HT1080 (cell line): ENCODE data around the gene VWDE. TPM values are rescaled to one million over a fixed set of nuclear protein-coding genes. Genes with fewer than 3 reads are reported as not detected.
"Not testable (repeated sequence)": the region's sequence is repeated elsewhere in the genome, so short reads cannot be mapped to it uniquely, and the experiment has no call there.

Experiments
- DNase-seq: peaks from one replicate; pipeline ENCODE4 v3.0.0-alpha.2; 2015; ENCODE audit warnings: low read depth
- polyA plus RNA-seq, 2 experiments: library from polyadenylated mRNA; depleted of rRNA; stranded (reverse); fragments of >200 nt; gene quantifications; 2 replicates each; pipeline ENCODE4 v1.2.3, GENCODE V29; 2015
- total RNA-seq: library from RNA; depleted of rRNA; stranded (reverse); fragments of >200 nt; shearing (Covaris generic); gene quantifications from 2 replicates; pipeline ENCODE4 v1.2.3, GENCODE V29; 2014; rRNA removed

VWDE gene
- 1.1 and 1.6 TPM in 2 replicates for total RNA-seq
- polyA plus RNA-seq (2015; cell fraction: cytosol; rRNA removed), result 0.53 and 0.59 TPM in 2 replicates
- 3.7 and 3.9 TPM in 2 replicates for polyA plus RNA-seq (2015; cell fraction: nucleus; rRNA removed)

GRCh38 chr7:12403287-12404181 lies at the start of gene VWDE:
TSS of gene VWDE (minus strand) at chr7:12403865. CDS start at chr7:12403716, 149 bp downstream.
- DNase-seq, result peak; percentile 18

DNA sequence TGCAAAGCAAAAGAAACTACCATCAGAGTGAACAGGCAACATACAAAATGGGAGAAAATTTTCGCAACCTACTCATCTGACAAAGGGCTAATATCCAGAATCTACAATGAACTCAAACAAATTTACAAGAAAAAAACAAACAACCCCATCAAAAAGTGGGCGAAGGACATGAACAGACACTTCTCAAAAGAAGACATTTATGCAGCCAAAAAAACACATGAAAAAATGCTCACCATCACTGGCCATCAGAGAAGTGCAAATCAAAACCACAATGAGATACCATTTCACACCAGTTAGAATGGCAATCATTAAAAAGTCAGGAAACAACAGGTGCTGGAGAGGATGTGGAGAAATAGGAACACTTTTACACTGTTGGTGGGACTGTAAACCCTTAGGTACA lies 49.5 kb upstream of the VWDE start:
- not testable (repeated sequence) for DNase-seq

DNA sequence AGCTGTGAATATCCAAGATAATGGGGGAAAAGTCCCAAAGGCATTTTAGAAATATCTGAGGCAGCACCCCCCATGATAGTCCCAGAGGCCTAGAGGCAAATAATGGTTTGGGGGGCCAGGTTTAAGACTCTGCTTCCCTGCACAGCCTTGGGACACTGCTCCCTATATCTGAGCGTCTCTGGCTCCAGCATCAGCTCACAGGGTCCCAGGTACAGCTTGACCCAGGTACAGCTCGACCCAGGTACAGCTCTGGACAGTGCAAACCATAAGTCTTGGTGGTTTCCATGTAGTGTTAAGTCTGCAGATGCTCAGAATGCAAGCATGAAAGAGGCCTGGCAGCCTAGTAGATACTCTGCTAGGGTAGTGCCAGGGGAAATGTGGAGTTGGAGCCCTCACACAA lies 47.0 kb upstream of the VWDE start:
- DNase-seq, result no peak

DNA sequence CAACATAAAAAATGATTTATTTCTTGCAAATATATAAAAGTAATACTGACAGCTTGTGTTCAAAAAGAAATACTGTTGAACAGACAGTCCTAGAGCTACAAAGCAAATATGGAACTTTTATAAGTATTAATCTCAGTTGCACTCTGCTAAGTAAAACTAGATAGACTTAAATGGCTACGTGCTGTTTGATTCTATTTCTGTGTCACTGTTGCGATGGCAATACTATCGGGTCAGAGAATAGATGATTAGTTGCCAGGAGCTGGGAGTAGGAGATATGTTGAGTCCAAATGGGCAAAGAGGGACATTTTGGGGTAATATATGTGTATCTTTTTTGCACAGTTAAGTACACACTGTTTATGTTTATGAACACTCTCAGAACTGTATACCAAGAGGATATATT lies 41.1 kb upstream of the VWDE start:
- no peak for DNase-seq

DNA sequence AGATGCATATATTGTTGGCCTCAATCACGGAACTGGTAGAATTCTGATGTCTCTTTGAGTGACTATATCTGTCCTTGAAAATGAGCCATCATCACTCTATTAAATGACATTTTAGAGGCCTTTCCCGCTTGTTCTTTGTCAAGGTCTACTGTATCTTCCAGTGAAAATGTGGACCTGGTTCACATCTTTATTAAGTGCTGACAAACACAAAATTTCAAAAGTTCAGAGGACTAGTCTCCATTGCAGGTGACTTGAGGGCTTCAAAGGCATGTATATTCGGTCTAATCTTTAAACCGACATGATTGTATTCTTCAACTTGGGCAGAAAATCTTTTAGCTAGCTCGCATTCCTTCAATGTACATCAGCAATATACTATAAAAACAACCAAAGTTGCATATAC lies 36.6 kb upstream of the VWDE start:
- DNase-seq, result no peak

DNA sequence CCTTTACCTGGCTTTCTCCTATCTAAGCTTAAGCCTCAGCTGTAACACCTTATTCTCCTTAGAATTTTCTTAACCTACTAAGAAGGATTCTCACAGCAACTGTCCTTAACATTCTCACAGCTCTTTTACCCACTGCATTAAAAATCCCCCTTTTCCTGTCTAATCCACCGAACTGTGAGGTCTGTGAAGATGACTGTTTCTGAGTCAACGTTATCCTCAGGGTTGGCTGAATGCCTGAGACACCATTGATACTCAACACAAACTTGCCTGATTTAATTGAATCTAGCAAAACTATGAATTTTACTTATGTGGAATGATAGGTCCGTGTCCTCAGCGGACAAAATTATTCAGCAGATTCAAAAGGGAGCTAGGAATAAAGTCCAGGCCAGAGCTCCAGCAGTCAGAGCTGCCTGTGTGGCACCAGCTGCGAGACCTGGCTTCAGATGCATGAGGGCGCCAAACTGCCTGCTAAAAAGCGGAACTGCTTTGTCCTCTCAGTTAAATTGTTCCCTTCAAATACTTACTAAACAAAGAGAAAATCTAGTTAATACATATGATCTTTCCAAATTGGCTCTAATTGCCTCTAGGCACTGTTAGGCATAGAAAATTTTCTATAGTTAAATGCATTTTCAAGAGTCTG lies 33.4 kb upstream of the VWDE start:
- peak; percentile 70 for DNase-seq

DNA sequence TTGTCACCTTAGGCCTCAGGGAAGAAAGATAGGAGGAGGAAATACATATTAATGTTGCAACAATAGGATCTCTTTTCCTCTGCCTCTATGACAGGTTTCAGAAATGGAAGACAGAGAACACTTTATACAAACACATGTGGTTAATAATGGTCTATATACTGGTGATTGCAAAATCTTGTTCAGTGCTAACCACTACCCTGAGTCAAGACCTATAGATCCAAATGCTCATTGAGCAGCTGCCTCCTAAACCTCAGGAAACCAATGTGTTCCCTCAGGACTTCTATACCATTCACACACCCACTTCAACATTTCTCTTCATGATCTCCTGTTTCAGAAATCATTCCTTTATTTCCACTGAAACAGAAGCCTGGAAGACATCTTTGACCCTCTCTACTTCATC lies 32.5 kb upstream of the VWDE start:
- DNase-seq, result no peak

GRCh38 chr7:12434012-12434642 lies 30.5 kb upstream of the VWDE start:
- DNase-seq, result no peak

DNA sequence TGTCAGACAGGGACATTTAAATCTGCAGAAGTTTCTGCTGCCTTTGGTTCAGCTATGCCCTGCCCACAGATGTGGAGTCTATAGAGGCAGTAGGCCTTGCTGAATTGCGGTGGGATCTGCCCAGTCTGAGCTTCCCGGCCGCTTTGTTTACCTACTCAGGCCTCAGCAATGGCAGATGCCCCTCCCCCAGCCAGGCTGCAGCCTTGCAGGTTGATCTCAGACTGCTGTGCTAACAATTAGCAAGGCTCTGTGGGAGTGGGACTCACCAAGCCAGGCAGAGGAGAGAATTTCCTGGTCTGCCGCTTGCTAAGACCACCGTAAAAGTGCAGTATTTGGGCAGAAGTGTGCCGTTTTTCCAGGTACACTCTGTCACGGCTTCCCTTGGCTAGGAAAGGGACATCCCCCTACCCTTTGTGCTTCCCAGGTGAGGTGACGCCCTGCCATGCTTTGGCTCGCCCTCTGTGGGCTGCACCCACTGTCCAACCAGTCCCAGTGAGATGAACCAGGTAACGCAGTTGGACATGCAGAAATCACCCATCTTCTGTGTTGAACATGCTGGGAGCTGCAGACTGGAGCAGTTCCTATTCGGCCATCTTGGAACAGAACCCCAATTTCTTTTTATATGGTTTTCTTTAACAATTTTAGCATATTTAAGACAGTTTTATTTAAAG lies 28.4 kb upstream of the VWDE start:
- DNase-seq, result peak; percentile 75

- no peak for DNase-seq
Observed at GRCh38 chr7:12425311-12425710, 21.6 kb upstream of the VWDE start.

GRCh38 chr7:12423997-12424745 lies 20.5 kb upstream of the VWDE start:
- DNase-seq, result no peak

GRCh38 chr7:12423355-12423996 lies 19.8 kb upstream of the VWDE start:
- DNase-seq, result peak; percentile 60

- no peak for DNase-seq
Observed at GRCh38 chr7:12422554-12423320, 19.1 kb upstream of the VWDE start.

DNA sequence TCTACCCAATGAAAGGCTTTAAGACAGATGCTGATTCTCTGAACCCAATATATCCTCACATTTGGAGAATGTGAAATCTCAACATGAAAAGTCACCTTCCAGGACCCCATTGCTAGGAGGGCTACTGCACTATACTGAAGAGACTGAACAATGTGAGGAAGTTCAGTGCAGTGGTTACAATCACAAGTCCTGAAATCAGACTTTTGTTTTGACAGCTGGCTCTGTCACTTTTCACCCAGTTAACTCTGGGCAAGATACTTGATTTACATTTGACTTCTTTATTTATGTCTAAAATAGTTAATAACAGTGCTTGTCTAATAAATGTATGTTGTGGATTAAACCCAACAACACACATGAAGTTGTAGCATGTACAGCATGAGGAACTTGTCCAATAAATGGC lies 14.8 kb upstream of the VWDE start:
- no peak for DNase-seq

- no peak for DNase-seq
Observed at GRCh38 chr7:12415072-12415471, 11.4 kb upstream of the VWDE start.

DNA sequence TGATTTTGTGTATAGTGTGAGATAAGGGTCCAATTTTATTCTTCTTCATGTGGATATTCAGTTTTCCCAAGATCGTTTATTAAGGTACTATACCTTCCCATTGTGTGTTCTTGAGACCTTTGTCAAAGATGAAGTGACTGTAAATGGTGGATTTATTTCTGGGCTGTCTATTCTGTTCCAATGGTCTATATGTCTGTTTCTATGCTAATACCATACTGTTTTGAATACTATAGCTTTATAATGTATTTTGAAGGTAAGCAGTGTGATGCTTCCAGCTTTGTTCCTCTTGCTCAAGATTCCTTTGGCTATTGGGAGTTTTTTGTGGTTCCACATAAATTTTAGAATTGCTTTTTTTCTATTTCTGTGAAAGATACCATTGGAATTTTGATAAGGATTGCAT lies 8.7 kb upstream of the VWDE start:
- no peak for DNase-seq

- DNase-seq, result no peak
Observed at GRCh38 chr7:12410523-12410922, 6.9 kb upstream of the VWDE start.

DNA sequence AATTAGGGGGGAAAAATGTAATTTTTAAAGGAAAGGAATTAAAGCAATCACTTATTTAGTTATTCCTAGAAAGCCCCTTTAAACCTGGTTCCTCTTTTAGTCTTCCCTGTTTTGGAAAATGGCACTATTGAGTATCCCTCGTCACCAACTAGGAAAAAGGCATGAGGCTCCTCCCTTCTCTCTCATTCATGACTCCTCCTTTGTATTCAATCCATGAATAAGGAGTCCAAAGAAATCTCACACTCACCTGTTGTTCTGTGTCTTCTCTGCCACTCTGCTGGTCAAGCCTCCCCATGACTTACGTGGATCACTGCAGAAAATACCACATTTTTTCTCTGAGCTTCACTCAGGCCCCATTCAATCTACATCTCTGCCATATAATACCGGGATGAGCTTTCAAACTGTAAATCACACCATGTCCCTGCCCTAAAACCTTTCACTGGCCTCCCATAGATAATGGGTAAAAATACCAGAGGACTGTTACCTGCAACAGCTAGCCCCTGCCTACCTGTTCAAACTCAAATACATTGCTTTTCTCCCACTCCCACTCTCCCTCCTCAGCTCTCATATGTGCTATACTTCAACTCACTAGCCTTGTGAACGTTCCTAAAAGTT lies 5.5 kb upstream of the VWDE start:
- DNase-seq, result no peak

DNA sequence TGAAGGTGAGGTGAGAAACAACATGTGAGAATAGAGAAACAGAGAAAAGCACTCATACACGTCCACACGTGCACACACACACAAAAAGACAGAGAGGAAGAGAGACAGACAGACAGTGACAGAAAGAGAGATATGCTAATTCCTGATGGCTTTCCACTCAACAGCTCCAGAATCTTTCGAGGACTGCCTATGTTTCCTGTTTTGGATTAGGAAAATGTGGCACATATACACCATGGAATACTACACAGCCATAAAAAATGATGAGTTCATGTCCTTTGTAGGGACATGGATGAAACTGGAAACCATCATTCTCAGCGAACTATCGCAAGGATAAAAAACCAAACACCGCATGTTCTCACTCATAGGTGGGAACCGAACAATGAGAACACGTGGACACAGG lies 4.0 kb upstream of the VWDE start:
- not testable (repeated sequence) for DNase-seq
